Central memory CD8-positive, alpha-beta T cell (primary cell): ENCODE results near the gene PARK7.
A peak's percentile ranks its signal among the peaks of the same experiment; 100 is the strongest.

Experiments used
- ATAC-seq: fragments of 150-1000 bp; cut with Tn5 transposase; replicated peaks from 2 replicates; pipeline ENCODE4 v1.10.0; 2022; ENCODE audit warnings: mild to moderate bottlenecking, moderate FRiP score, moderate number of reproducible peaks; ENCODE audit not compliant: poor library complexity, severe bottlenecking; ENCODE audit errors: extremely low read depth
- DNase-seq, 2 donors: peaks; one replicate each; pipeline ENCODE4 v3.0.0; 2021; ENCODE audit warnings: low spot score in 2 of 2
- H3K27ac Mint-ChIP-seq: one replicate; pipeline ENCODE4 v1.8.0; 2022; ENCODE audit warnings: low read depth, mild to moderate bottlenecking, moderate library complexity, mixed read lengths
- H3K27me3 Mint-ChIP-seq: one replicate; pipeline ENCODE4 v1.8.0; 2022; ENCODE audit warnings: mixed read lengths
- H3K36me3 Mint-ChIP-seq: one replicate; pipeline ENCODE4 v1.8.0; 2022; ENCODE audit warnings: mild to moderate bottlenecking, moderate library complexity, mixed read lengths; ENCODE audit not compliant: insufficient read depth
- H3K4me1 Mint-ChIP-seq: one replicate; pipeline ENCODE4 v1.8.0; 2022; ENCODE audit warnings: mixed read lengths
- H3K4me3 Mint-ChIP-seq: one replicate; pipeline ENCODE4 v1.8.0; 2022; ENCODE audit warnings: mild to moderate bottlenecking, moderate library complexity, mixed read lengths
- H3K9me3 Mint-ChIP-seq: one replicate; pipeline ENCODE4 v1.8.0; 2022; ENCODE audit warnings: mixed read lengths

The PARK7 gene

DNA sequence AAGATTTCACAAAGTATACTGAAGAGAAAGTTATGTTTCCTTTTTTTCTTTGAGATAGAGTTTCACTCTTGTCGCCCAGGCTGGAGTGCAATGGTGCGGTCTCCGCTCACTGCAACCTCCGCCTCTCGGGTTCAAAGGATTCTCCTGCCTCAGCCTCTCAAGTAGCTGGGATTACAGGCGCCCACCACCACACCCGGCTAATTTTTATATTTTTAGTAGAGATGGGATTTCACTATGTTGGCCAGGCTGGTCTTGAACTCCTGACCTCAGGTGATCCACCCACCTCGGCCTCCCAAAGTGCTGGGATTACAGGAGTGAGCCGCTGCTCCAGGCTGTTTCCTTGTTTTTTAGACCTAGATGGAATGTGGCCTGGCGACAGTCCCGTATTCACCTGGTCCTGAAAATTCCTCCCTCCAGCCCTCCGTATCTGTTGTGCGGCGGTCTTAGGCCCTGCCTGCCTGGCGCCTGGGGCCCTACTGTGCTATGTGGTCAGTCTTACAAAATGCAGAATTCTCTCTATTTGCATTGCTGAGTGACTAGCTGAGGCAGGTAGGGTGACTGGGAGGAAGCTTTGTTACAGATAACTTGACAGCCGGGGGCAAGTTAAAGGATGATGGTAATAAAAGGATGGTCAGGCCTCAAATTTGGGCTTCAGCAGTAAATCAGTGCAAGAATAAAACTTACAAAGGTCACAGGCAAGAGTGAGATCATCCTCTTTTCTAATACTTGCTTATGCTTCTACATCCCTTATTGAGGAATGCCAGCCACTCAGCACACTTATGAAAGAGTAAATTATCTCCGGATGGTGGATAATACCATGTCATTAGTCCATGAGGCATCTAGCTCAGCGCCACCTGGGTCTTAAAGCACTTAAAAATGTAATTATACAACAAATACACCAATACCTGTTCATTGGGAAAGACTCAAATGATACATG lies 30.3 kb downstream of the PARK7 start:
- Mint-ChIP-seq H3K9me3 (peaks cover 10% of the 10 kb centered on the region), H3K27me3 (no peaks in the 10 kb centered on the region)
- no peak for DNase-seq

GRCh38 chr1:7992885-7993284 lies 31.4 kb downstream of the PARK7 start:
- no peak for ATAC-seq
- Mint-ChIP-seq H3K9me3 (peaks cover 10% of the 10 kb centered on the region), H3K4me3 (no peak overlapping the region), H3K4me1 (no peaks in the 10 kb centered on the region), H3K27me3 (no peaks in the 10 kb centered on the region), H3K27ac (no peak overlapping the region), H3K36me3 (peaks cover 11% of the 10 kb centered on the region)
- DNase-seq = no peak

More for the DNA sequence above, 30.3 kb downstream of the PARK7 start:
- Mint-ChIP-seq H3K36me3 (peaks cover 18% of the 10 kb centered on the region), H3K27ac (no peak overlapping the region), H3K4me1 (no peaks in the 10 kb centered on the region), H3K4me3 (no peak overlapping the region)
- ATAC-seq = no peak

GRCh38 chr1:7993593-7994479 lies 32.3 kb downstream of the PARK7 start:
- no peak overlapping the region for H3K4me3 Mint-ChIP-seq
- H3K27me3 Mint-ChIP-seq = no peaks in the 10 kb centered on the region
- ATAC-seq (no peak), DNase-seq (no peak)
- peaks cover 11% of the 10 kb centered on the region for H3K36me3 Mint-ChIP-seq
- no peaks in the 10 kb centered on the region for H3K4me1 Mint-ChIP-seq
- H3K27ac Mint-ChIP-seq = no peak overlapping the region
- H3K9me3 Mint-ChIP-seq = peaks cover 10% of the 10 kb centered on the region

- H3K27ac Mint-ChIP-seq = peak overlapping the region; percentile 83
- DNase-seq (no peak), ATAC-seq (no peak)
- H3K4me3 Mint-ChIP-seq = no peak overlapping the region
- H3K4me1 Mint-ChIP-seq = no peaks in the 10 kb centered on the region
- H3K27me3 Mint-ChIP-seq = no peaks in the 10 kb centered on the region
- peaks cover 8% of the 10 kb centered on the region for H3K36me3 Mint-ChIP-seq
- H3K9me3 Mint-ChIP-seq = peaks cover 9% of the 10 kb centered on the region
Observed at GRCh38 chr1:7994827-7995226, 33.3 kb downstream of the PARK7 start.

- peaks cover 3% of the 10 kb centered on the region for H3K9me3 Mint-ChIP-seq
- no peaks in the 10 kb centered on the region for H3K4me1 Mint-ChIP-seq
- DNase-seq (no peak), ATAC-seq (no peak)
- H3K27me3 Mint-ChIP-seq = no peaks in the 10 kb centered on the region
- H3K36me3 Mint-ChIP-seq = peaks cover 3% of the 10 kb centered on the region
- H3K4me3 Mint-ChIP-seq = no peak overlapping the region
- H3K27ac Mint-ChIP-seq = no peak overlapping the region
Observed at GRCh38 chr1:7995437-7995836, 33.9 kb downstream of the PARK7 start.

DNA sequence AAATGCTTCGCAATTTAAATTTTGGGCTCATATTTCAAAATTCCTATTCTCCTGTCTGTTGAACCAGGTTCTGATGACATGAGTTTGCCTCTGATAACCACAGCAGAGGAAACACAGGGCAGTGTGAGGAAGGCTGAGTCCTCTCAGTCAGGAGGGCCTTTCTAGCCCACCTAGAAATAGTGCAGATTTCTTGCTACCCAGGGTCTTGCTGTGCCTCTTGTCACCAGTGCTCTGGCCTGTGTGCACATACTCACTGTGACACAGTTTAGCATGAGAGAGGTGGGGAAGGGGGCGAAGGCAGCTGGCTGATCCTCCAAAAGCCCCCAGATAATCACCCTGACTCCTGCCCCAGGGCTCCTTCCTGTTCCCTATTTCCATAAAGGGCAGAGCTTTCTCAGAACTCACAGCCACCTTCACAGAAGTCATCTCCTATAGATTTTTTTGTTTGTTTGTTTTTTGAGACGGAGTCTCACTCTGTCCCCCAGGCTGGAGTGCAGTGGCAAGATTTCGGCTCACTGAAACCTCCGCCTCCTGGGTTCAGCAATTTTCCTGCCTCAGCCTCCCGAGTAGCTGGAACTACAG lies 40.9 kb downstream of the PARK7 start:
- Mint-ChIP-seq H3K4me3 (no peak overlapping the region), H3K4me1 (no peaks in the 10 kb centered on the region), H3K27ac (no peak overlapping the region), H3K27me3 (no peaks in the 10 kb centered on the region), H3K9me3 (no peaks in the 10 kb centered on the region), H3K36me3 (no peaks in the 10 kb centered on the region)
- DNase-seq (no peak), ATAC-seq (no peak)

- H3K27ac Mint-ChIP-seq = no peak overlapping the region
- H3K9me3 Mint-ChIP-seq = no peaks in the 10 kb centered on the region
- H3K36me3 Mint-ChIP-seq = no peaks in the 10 kb centered on the region
- no peak for ATAC-seq
- no peaks in the 10 kb centered on the region for H3K27me3 Mint-ChIP-seq
- DNase-seq = no peak
- H3K4me1 Mint-ChIP-seq = no peaks in the 10 kb centered on the region
- no peak overlapping the region for H3K4me3 Mint-ChIP-seq
Observed at GRCh38 chr1:8002921-8003320, 41.4 kb downstream of the PARK7 start.

DNA sequence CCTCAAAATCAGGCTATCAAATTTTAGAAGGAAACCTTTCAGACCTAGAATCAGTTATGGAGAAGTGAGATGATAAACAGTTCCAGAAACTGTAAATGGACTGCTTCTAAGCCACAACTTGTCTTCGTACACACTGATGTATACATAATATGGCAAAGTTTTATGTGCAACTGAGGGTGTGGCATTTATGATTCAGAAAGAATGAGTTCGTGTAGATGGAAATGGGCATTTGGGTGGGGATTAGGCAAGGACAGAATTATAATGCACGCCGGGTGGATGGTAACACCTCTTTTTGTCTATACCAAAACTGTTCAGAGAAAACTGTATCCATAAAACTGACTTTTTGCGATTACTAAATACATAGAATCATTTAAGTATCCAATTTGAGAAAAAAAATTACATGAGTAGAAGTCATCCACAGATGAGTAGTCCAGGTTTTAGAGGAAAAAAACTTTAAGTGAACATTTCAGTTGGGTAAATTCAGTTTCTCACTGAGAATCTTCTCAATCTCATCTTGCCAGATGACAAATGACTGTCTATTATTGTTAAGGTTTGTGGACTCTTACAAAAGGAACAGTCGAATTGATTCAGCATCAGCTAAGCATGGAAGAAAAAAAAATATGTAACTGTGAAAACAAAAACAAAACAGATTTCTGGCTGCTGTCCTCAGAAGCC lies 42.1 kb downstream of the PARK7 start:
- no peaks in the 10 kb centered on the region for H3K36me3 Mint-ChIP-seq
- no peak for ATAC-seq
- no peaks in the 10 kb centered on the region for H3K9me3 Mint-ChIP-seq

DNA sequence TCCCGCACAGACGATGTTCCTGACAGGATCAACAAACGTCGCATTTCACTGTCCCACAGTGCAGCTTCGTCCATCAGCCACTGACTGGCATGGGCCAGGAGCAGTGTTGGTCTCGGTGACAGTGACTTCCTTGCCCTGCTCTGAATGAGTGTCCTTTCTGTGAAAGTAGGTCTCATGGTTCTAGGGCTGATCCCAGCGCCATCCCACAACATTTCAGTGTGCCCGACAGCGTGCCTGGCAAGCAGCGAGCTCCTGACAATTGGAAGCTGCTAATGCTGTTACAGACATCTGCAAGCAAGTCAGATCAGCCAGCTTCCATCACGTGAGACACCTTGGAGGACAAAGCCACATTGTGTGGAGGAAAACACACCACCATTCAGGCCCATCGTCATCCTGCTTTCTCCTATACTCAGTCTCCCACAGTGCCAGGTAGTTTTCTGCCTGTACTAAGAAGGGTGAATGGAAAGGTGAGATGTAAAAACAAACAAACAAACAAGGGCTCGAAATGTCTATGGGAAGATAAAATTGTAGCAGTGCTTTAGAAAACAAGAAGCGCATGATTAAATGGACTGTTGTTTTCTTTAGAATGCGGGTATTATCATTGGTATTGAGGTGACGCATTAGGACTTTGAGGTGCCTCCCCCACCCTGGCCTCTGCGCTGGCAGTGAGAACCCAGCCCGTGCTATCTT lies 42.7 kb downstream of the PARK7 start:
- Mint-ChIP-seq H3K4me3 (no peak overlapping the region), H3K4me1 (no peaks in the 10 kb centered on the region), H3K36me3 (no peaks in the 10 kb centered on the region), H3K9me3 (no peaks in the 10 kb centered on the region), H3K27ac (no peak overlapping the region), H3K27me3 (no peaks in the 10 kb centered on the region)
- ATAC-seq (no peak), DNase-seq (no peak)

More for the DNA sequence above, 42.1 kb downstream of the PARK7 start:
- no peaks in the 10 kb centered on the region for H3K4me1 Mint-ChIP-seq
- no peak for DNase-seq
- no peaks in the 10 kb centered on the region for H3K27me3 Mint-ChIP-seq
- no peak overlapping the region for H3K4me3 Mint-ChIP-seq
- H3K27ac Mint-ChIP-seq = no peak overlapping the region

GRCh38 chr1:8004803-8005573 lies 43.5 kb downstream of the PARK7 start:
- Mint-ChIP-seq H3K36me3 (no peaks in the 10 kb centered on the region), H3K9me3 (no peaks in the 10 kb centered on the region), H3K4me3 (no peak overlapping the region), H3K27me3 (no peaks in the 10 kb centered on the region), H3K4me1 (no peaks in the 10 kb centered on the region), H3K27ac (no peak overlapping the region)
- ATAC-seq = no peak
- no peak for DNase-seq
